H1 (cell line): Measurements from ENCODE around the gene ANXA1. TPM values are rescaled to one million over a fixed set of nuclear protein-coding genes. Genes with fewer than 3 reads are reported as not detected.

Experiments used
- CTCF ChIA-PET: fragments of 300-600 bp; sonication (Branson Sonifier 250); formaldehyde crosslinking; loops from one replicate; lab custom pipeline; 2021; ENCODE audit not compliant: partially characterized antibody; lab: Charles Lee
- POLR2A ChIA-PET: fragments of 300-600 bp; sonication (Branson Sonifier 250); formaldehyde crosslinking; loops from one replicate; lab custom pipeline; 2021; ENCODE audit warnings: inconsistent platforms; ENCODE audit not compliant: partially characterized antibody; lab: Charles Lee
- DNase-seq, 2 experiments: peaks; one replicate each; pipeline versions ENCODE4 v3.0.0 to v3.0.0-alpha.2; 2010 to 2022; ENCODE audit warnings: low spot score in 2 of 2, low read depth in 1 of 2, mixed read lengths in 1 of 2
- FAIRE-seq: peaks from 2 replicates; lab custom pipeline; 2011; peaks lifted over from hg19 to GRCh38; lab: Jason Lieb, UNC
- H2AFZ ChIP-seq: 2 replicates; pipeline ENCODE4 v1.8.1; 2012; ENCODE audit warnings: low read length, inconsistent platforms
- H2AK5ac ChIP-seq: 2 replicates; pipeline ENCODE4 v1.6.1; 2013; ENCODE audit warnings: low read depth, low read length
- H2BK120ac ChIP-seq: replicated peaks from 2 replicates; pipeline ENCODE3; 2013; ENCODE audit warnings: low read depth, low read length, inconsistent platforms
- H2BK12ac ChIP-seq: 2 replicates; pipeline ENCODE4 v1.6.1; 2013; ENCODE audit warnings: low read depth, low read length
- H2BK15ac ChIP-seq: 2 replicates; pipeline ENCODE4 v1.6.1; 2013; ENCODE audit warnings: low read length
- H2BK20ac ChIP-seq: 2 replicates; pipeline ENCODE4 v1.6.1; 2013; ENCODE audit warnings: low read length
- H2BK5ac ChIP-seq: 2 replicates; pipeline ENCODE4 v1.6.1; 2013; ENCODE audit warnings: low read depth, low read length
- H3K14ac ChIP-seq: 2 replicates; pipeline ENCODE4 v1.6.1; 2013; ENCODE audit warnings: inconsistent platforms; ENCODE audit not compliant: insufficient read length
- H3K18ac ChIP-seq: 2 replicates; pipeline ENCODE4 v1.6.1; 2013; ENCODE audit warnings: low read length; ENCODE audit errors: extremely low read depth
- H3K23ac ChIP-seq: 2 replicates; pipeline ENCODE4 v1.6.1; 2013; ENCODE audit warnings: inconsistent platforms; ENCODE audit not compliant: insufficient read length
- H3K23me2 ChIP-seq: 2 replicates; pipeline ENCODE4 v1.6.1; 2013; ENCODE audit warnings: low read depth, low read length
- H3K27ac ChIP-seq: 2 replicates; pipeline ENCODE4 v1.6.1; 2011; ENCODE audit warnings: low read depth, low read length, inconsistent platforms
- H3K27me3 ChIP-seq, 4 experiments: replicated peaks in 1 of 4; 1 replicate in 1 of 4; 2 replicates in 3 of 4; pipeline versions ENCODE4 v1.6.1 to v1.8.1; 2011 to 2013; ENCODE audit warnings: low read length in 3 of 4, mild to moderate bottlenecking in 3 of 4, inconsistent platforms in 2 of 4, mixed read lengths in 2 of 4, moderate library complexity in 1 of 4; ENCODE audit not compliant: control insufficient read depth in 3 of 4, insufficient read depth in 3 of 4; ENCODE audit errors: extremely low read depth in 1 of 4
- H3K36me3 ChIP-seq, 4 experiments: 2 replicates each; pipeline versions ENCODE4 v1.6.1 to v1.8.1; 2011 to 2013; ENCODE audit warnings: mild to moderate bottlenecking in 4 of 4, low read length in 3 of 4, moderate library complexity in 2 of 4, control low read depth in 1 of 4, inconsistent platforms in 1 of 4; ENCODE audit not compliant: insufficient read depth in 4 of 4, control insufficient read depth in 2 of 4
- H3K4ac ChIP-seq: replicated peaks from 2 replicates; pipeline ENCODE3; 2013; ENCODE audit warnings: low read length, low read depth, mixed read lengths, inconsistent platforms; ENCODE audit not compliant: insufficient read length
- H3K4me1 ChIP-seq, 4 experiments: replicated peaks in 1 of 4; 1 replicate in 1 of 4; 2 replicates in 3 of 4; pipeline versions ENCODE4 v1.6.1 to v1.8.1; 2011 to 2013; ENCODE audit warnings: low read length in 3 of 4, inconsistent platforms in 2 of 4, mixed read lengths in 1 of 4; ENCODE audit not compliant: insufficient read depth in 4 of 4, control insufficient read depth in 3 of 4
- H3K4me2 ChIP-seq, 2 experiments: 2 replicates each; pipeline versions ENCODE4 v1.6.1 to v1.8.1; 2011 to 2013; ENCODE audit warnings: low read depth in 2 of 2, low read length in 2 of 2, control low read depth in 1 of 2, inconsistent platforms in 1 of 2, mild to moderate bottlenecking in 1 of 2; ENCODE audit not compliant: insufficient read depth in 1 of 2
- H3K4me3 ChIP-seq, 4 experiments: fragments of 200-600, 300-600 bp in 1 of 4; sonication (generic), shearing (Covaris generic), sonication (Bioruptor Twin) in 1 of 4; 2 replicates each; pipeline versions ENCODE4 v1.5.1 to v1.8.1; 2011 to 2016; ENCODE audit warnings: low read length in 4 of 4, low read depth in 3 of 4, control low read depth in 2 of 4, inconsistent platforms in 2 of 4, mild to moderate bottlenecking in 2 of 4, mixed read lengths in 1 of 4, moderate library complexity in 1 of 4; ENCODE audit not compliant: insufficient read depth in 2 of 4; ENCODE audit errors: extremely low read depth in 1 of 4
- H3K56ac ChIP-seq: replicated peaks from 2 replicates; pipeline ENCODE3; 2013; ENCODE audit warnings: low read depth, mild to moderate bottlenecking, mixed read lengths, low read length, inconsistent platforms; ENCODE audit not compliant: insufficient read length
- H3K79me1 ChIP-seq: 2 replicates; pipeline ENCODE4 v1.6.1; 2013; ENCODE audit warnings: low read depth, low read length, control low read depth
- H3K79me2 ChIP-seq, 2 experiments: 2 replicates each; pipeline versions ENCODE4 v1.6.1 to v1.8.1; 2012 to 2013; ENCODE audit warnings: low read length in 2 of 2, mild to moderate bottlenecking in 2 of 2, inconsistent platforms in 1 of 2; ENCODE audit not compliant: insufficient read depth in 2 of 2, control insufficient read depth in 1 of 2
- H3K9ac ChIP-seq, 4 experiments: replicated peaks in 1 of 4; 1 replicate in 1 of 4; 2 replicates in 3 of 4; pipeline versions ENCODE4 v1.6.1 to v1.8.1; 2011 to 2013; ENCODE audit warnings: low read depth in 3 of 4, low read length in 3 of 4, control low read depth in 2 of 4, mild to moderate bottlenecking in 2 of 4, moderate library complexity in 2 of 4, inconsistent platforms in 1 of 4; ENCODE audit errors: extremely low read depth in 1 of 4
- H3K9me3 ChIP-seq, 2 experiments: 2 replicates each; pipeline versions ENCODE4 v1.6.1 to v1.8.1; 2012 to 2013; ENCODE audit warnings: mild to moderate bottlenecking in 2 of 2, moderate library complexity in 2 of 2, control low read depth in 1 of 2, inconsistent platforms in 1 of 2, low read depth in 1 of 2, low read length in 1 of 2, mixed read lengths in 1 of 2; ENCODE audit not compliant: insufficient read depth in 2 of 2
- H4K20me1 ChIP-seq, 2 experiments: replicated peaks in 1 of 2; 2 replicates each; pipeline versions ENCODE3 to v1.8.1; 2011 to 2013; ENCODE audit warnings: inconsistent platforms in 2 of 2, low read length in 2 of 2, mild to moderate bottlenecking in 1 of 2; ENCODE audit not compliant: insufficient read depth in 2 of 2, control insufficient read depth in 1 of 2
- H4K5ac ChIP-seq: 2 replicates; pipeline ENCODE4 v1.6.1; 2013; ENCODE audit warnings: low read length, low read depth, mixed read lengths, inconsistent platforms; ENCODE audit not compliant: insufficient read length
- H4K8ac ChIP-seq: 2 replicates; pipeline ENCODE4 v1.8.0; 2013; ENCODE audit warnings: mild to moderate bottlenecking, moderate library complexity, low read length, inconsistent platforms; ENCODE audit not compliant: insufficient read depth; ENCODE audit errors: extremely low read depth
- H4K91ac ChIP-seq: replicated peaks from 2 replicates; pipeline ENCODE3; 2013; ENCODE audit warnings: low read length, mixed read lengths, inconsistent platforms; ENCODE audit not compliant: insufficient read length
- WGBS, 2 experiments: shearing (Covaris generic) in 1 of 2; methylation state at CpG; one replicate each; pipeline versions ENCODE4 v1.1.6 to v1.1.7; 2013 to 2015; ENCODE audit warnings: low lambda C conversion rate in 2 of 2, mixed read lengths in 2 of 2, inconsistent platforms in 1 of 2, low coverage in 1 of 2, missing lambda C conversion rate in 1 of 2; ENCODE audit not compliant: insufficient replicate concordance in 2 of 2, insufficient coverage in 1 of 2, insufficient read length in 1 of 2; ENCODE audit errors: extremely low coverage in 1 of 2, missing lambda C conversion rate in 1 of 2; 5-methylcytosine and 5-hydroxymethylcytosine counted together
- polyA plus RNA-seq, 7 experiments: library from polyadenylated mRNA; depleted of rRNA in 3 of 7; stranded (reverse) in 5 of 7; unstranded in 2 of 7; fragments of >200 nt in 5 of 7; fragments of 200-250 nt in 2 of 7; gene quantifications; 1 replicate in 5 of 7; 2 replicates in 1 of 7; 4 replicates in 1 of 7; pipeline versions ENCODE4 v1.2.1 to v1.2.3, GENCODE V29; 2011 to 2013; ENCODE audit warnings: missing spikeins in 2 of 7, mixed read lengths in 2 of 7
- total RNA-seq: library from RNA; stranded (reverse); fragmentation: NEBNext Ultra II Directional; extraction: Animal tissue kit (Norgen Biotek cat#: 25700); gene quantifications from 2 replicates; pipeline ENCODE4 v1.2.1, GENCODE V29; 2021

The ANXA1 gene
- total and polyA plus RNA-seq, 2 of the 8 experiments (the other 6 are each of a cell fraction or from before 2014, with no cell fraction given), result 0.71 to 5.7 TPM

GRCh38 chr9:73155377-73155776 is 3.7 kb downstream of the ANXA1 start:
- no peak overlapping the region for H3K9ac ChIP-seq
- no peaks in the 10 kb centered on the region for H4K20me1 ChIP-seq
- no peak for FAIRE-seq
- H3K23me2 ChIP-seq, result no peaks in the 10 kb centered on the region
- DNase-seq, result no peak
- peaks cover 0 to 10% (median 5%) of the 10 kb centered on the region in 4 experiments; a peak in 4 of 7 replicates for H3K4me1 ChIP-seq
- H2BK5ac ChIP-seq, result no peak overlapping the region
- ChIA-PET CTCF (interaction anchor here (0.9 to 1.8 kb wide), 4 partner anchors 20 to 82 kb away, joined by 3 to 4 read pairs (median 3); no protein-coding TSS in a partner anchor), POLR2A (interaction anchor here (0.6 kb wide), 1 partner anchor 12 kb away, joined by 3 read pairs; no protein-coding TSS in a partner anchor)
- H3K23ac ChIP-seq, result no peak overlapping the region
- no peaks in the 10 kb centered on the region for H3K27me3 ChIP-seq
- no peak overlapping the region for H4K8ac ChIP-seq
- no peaks in the 10 kb centered on the region for H3K36me3 ChIP-seq
- no peak overlapping the region for H2BK20ac ChIP-seq
- no peak overlapping the region for H3K14ac ChIP-seq
- H3K18ac ChIP-seq, result no peak overlapping the region
- no peak overlapping the region for H2AFZ ChIP-seq
- WGBS, 2 experiments, result 95% methylated on average over 3 of the region's 3 CpGs; no CpG with 5 or more reads in 1 of the 2 experiments
- no peak overlapping the region for H3K56ac ChIP-seq
- H3K9me3 ChIP-seq, result no peaks in the 10 kb centered on the region
- no peak overlapping the region for H2BK15ac ChIP-seq
- no peak overlapping the region for H3K4me2 ChIP-seq
- no peaks in the 10 kb centered on the region for H3K79me2 ChIP-seq
- H2BK12ac ChIP-seq, result no peak overlapping the region
- H3K27ac ChIP-seq, result no peak overlapping the region
- no peak overlapping the region for H4K5ac ChIP-seq
- no peak overlapping the region for H3K4ac ChIP-seq
- no peak overlapping the region for H2AK5ac ChIP-seq
- no peaks in the 10 kb centered on the region for H3K79me1 ChIP-seq
- H4K91ac ChIP-seq, result no peak overlapping the region
- no peak overlapping the region for H2BK120ac ChIP-seq
- H3K4me3 ChIP-seq, result no peak overlapping the region
